CD1c-positive myeloid dendritic cell (primary cell): ENCODE results near the gene IL22RA1.

Experiments
- DNase-seq: peaks from one replicate; pipeline ENCODE4 v3.0.0-alpha.2; 2016; ENCODE audit errors: extremely low spot score

IL22RA1 gene

GRCh38 chr1:24142546-24143534 lies at the start of gene IL22RA1:
Gene IL22RA1, minus strand, starts transcription at chr1:24143140. Its CDS starts 58 bp downstream, at chr1:24143082.
- DNase-seq: no peak

- peak; percentile 65 for DNase-seq
Measured at GRCh38 chr1:24191860-24192259, 48.9 kb upstream of the IL22RA1 start.

GRCh38 chr1:24190983-24191461 lies 48.1 kb upstream of the IL22RA1 start:
- DNase-seq: no peak

DNA sequence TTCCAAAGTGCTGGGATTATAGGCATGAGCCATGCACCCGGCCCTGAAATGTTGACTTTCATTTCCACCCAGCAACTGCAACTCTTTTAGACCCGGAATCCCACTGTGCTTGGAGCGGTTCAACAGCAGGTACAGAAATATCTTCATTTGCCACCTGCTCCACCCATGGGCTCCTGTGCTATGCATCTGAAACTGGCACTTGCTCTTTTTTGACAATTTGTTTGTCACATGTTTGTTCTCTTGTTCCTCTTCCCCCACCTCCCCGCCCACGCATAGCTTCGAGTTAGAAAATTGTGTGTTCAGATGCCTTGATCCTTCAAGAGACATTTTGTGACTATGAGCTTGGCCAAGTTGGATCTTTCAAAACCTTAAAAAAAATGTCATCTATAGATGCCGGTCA lies 46.6 kb upstream of the IL22RA1 start:
- peak; percentile 94 for DNase-seq

GRCh38 chr1:24186993-24187790 lies 44.3 kb upstream of the IL22RA1 start, which contains the start of gene IFNLR1:
Gene IFNLR1, minus strand, starts transcription at chr1:24187289. Its CDS starts 41 bp downstream, at chr1:24187248.
- DNase-seq: no peak

- DNase-seq: no peak
Measured at GRCh38 chr1:24186711-24186992, 43.7 kb upstream of the IL22RA1 start.

DNA sequence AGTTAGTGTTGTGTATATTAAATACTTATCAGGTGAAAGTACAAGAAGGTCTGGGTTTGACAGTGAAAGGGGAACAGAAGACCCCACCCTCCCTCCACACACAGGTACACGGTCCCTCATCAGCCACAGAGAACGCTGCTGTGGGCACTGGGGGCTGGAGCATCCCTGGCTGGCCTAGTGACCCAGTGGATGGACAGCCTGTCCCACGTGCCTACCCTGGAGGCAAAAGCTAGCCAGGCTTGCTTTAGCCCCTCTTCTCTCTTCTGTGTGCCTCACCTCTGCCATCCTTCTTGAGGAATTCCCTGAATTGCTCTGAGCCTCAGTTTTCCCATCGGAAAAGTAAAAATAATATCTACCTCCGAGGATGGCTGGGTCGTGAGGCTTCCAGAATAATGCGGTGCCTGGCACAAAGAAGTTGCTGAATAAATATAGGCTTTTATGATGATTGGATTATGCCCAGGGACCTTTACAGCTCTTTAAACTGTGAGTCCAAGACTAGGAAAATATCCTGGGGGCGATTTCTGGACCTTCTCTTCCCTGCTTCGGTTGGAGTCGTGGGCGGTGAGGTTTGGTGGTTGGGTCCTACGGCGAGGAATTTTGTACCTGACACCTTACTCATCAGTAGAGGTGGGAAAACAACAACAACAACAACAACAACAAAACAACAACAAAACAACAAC lies 43.2 kb upstream of the IL22RA1 start:
- no peak for DNase-seq

DNA sequence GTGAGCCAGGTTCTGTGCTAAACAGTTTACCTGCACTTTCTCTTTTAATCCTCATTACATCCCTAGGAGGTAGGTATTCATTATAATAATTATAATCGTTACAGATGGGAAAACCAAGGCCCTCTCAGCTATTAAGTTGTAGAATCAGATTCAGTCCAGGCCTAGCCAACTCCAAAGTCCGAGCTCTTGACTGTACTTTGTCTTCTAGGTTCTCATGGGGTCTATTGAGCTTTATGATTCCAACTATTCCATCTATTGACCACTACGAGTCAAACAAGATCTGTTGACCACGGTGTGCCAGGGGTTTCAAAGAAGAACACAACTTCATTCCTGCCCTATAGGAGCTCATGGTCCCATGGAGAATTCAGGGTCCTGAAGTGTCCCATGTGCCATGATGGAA lies 42.1 kb upstream of the IL22RA1 start:
- no peak for DNase-seq

- no peak for DNase-seq
Measured at GRCh38 chr1:24182061-24182460, 39.1 kb upstream of the IL22RA1 start.

DNA sequence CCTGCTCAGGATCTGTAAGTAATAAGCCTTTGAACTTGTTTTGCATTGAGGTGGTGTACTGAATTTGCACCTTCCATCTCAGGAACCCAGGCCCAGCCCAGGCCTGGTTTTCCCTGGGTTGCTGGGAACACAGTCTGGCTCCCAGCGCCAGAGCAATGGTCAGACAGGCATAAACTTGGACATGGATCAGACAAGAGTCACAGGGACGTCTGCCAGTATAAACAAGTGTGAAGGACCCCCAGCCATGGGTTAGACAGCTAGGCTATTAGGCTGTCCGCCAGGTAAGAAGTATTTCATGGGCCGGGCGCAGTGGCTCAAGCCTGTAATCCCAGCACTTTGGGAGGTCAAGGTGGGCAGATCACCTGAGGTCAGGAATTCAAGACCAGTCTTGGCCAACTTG lies 38.7 kb upstream of the IL22RA1 start:
- no peak for DNase-seq

GRCh38 chr1:24180676-24181075 lies 37.7 kb upstream of the IL22RA1 start:
- DNase-seq: no peak

DNA sequence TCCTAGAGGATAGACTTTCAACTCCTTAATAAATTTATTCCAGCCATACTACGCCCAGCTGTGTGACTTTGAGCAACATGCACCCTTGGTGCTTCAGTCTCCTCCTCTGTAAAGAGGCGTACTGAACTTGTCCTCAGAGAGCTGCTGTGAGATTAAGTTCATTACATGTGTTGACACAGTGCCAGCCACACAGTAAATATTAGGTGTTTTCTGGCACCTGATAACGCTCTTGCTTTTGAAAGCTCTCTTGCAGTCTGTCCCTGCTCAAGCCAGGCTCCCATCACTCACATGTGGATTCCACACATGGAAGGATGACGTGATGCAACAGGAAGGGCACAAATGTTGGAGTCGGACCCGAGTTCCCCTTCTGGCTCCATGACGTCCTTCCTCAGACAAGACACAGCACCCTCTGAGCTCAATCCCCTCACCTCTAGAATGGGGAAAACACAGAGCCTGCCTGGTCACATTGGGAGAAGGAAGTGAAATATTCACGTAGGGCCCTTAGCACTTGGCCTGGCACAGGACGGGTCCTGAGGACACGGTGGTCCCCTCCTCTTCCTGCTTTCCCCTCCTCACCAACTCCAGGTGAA lies 36.4 kb upstream of the IL22RA1 start:
- no peak for DNase-seq

GRCh38 chr1:24178407-24178806 lies 35.5 kb upstream of the IL22RA1 start:
- no peak for DNase-seq

GRCh38 chr1:24177161-24177560 lies 34.2 kb upstream of the IL22RA1 start:
- no peak for DNase-seq

- DNase-seq: no peak
Measured at GRCh38 chr1:24175033-24175755, 32.3 kb upstream of the IL22RA1 start.

GRCh38 chr1:24173638-24174575 lies 31.0 kb upstream of the IL22RA1 start:
- peak; percentile 44 for DNase-seq

- DNase-seq: no peak
Measured at GRCh38 chr1:24172598-24172997, 29.7 kb upstream of the IL22RA1 start.

DNA sequence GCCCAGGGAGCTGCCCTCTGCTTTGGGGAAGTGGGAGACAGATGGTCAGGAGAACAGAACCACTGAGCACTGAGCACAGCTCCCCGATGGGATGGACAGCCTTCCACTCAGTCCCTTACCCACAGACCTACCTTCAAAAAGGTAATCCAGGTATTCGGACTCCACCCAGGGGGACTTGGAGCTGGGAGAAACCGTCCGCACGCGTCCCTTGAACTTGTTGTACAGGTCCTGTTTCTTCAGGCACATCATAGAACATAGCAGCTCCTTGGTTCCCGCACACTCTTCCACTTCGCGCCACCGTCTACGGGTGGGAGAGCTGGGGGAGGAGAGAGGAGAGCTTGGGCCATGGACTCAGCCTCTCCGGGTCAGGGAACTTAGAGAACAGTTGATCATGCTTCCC lies 26.3 kb upstream of the IL22RA1 start:
- no peak for DNase-seq

DNA sequence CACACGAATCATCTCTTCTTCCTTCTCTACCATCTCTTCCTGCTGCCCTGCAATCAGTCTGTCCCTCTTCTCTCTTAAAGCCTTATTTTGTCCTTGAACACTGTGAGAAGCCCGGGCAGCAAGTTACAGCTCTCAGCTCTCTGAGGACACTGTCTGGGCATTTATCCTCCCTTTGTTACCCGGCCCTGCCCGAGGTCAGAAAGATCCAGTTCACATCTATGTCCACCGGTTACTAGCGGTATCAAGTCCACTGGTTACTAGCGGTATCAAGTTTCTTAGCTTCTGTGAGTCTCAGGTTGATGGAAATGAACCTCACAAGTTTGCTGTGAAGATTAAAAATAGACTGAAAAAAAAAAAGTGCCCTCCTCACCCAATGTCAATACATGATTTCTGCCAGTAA lies 25.3 kb upstream of the IL22RA1 start:
- DNase-seq: no peak

DNA sequence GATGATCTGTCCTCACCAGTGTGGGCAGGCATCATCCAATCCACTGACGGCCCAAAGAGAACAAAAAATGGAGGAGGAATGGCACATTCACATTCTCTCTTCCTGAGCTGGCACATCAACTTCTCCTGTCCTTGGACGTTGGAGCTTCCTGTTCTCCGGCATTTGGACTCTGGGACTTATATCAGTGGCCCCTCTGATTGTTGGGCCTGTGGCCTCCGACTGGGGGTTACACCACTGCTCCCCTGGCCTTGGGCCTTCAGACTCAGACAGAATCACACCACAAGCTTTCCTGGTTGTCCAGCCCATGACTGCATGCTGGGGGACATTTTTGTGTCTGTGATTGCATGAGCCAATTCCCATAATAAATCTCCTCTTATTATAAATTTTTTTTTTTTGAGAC lies 24.1 kb upstream of the IL22RA1 start:
- no peak for DNase-seq
